ENCODE data around the gene SMNDC1.

SMNDC1 gene

GRCh38 chr10:110278562-110279406 is 25.9 kb downstream of the SMNDC1 start:
- no peaks in the 10 kb centered on the region for H3K36me3 ChIP-seq (replicated peaks)
- H3K27me3 ChIP-seq (replicated peaks): no peaks in the 10 kb centered on the region
- no peak for DNase-seq
- in situ Hi-C loops (cut with HindIII; ENCODE audit: low pct_ligation_motif_present, low sequenced_read_pairs): no loop called here
- H3K27ac ChIP-seq: no peak overlapping the region
- H3K4me3 ChIP-seq (ENCODE audit: low read depth, low read length): no peak overlapping the region
- no peak for TF ChIP-seq CTCF (IDR thresholded peaks at IDR 0.05; ENCODE audit: low read depth, low read length, missing control alignments)

- Histone ChIP-seq H3K36me3 (replicated peaks) (no peaks in the 10 kb centered on the region), H3K27me3 (replicated peaks) (no peaks in the 10 kb centered on the region), H3K4me3 (ENCODE audit: low read depth, low read length) (no peak overlapping the region), H3K27ac (no peak overlapping the region)
- DNase-seq: no peak
- no peak for TF ChIP-seq CTCF (IDR thresholded peaks at IDR 0.05; ENCODE audit: low read depth, low read length, missing control alignments)
- in situ Hi-C loops (cut with HindIII; ENCODE audit: low pct_ligation_motif_present, low sequenced_read_pairs): no loop called here
Measured at GRCh38 chr10:110277591-110277990, 27.1 kb downstream of the SMNDC1 start.

GRCh38 chr10:110276603-110277002 is 28.1 kb downstream of the SMNDC1 start:
- H3K27me3 ChIP-seq (replicated peaks): no peaks in the 10 kb centered on the region
- no peak for DNase-seq
- TF ChIP-seq CTCF (IDR thresholded peaks at IDR 0.05; ENCODE audit: low read depth, low read length, missing control alignments): no peak
- no peak overlapping the region for H3K4me3 ChIP-seq (ENCODE audit: low read depth, low read length)
- no peaks in the 10 kb centered on the region for H3K36me3 ChIP-seq (replicated peaks)
- in situ Hi-C loops (cut with HindIII; ENCODE audit: low pct_ligation_motif_present, low sequenced_read_pairs): no loop called here
- H3K27ac ChIP-seq: no peak overlapping the region

- Histone ChIP-seq H3K4me3 (ENCODE audit: low read depth, low read length) (no peak overlapping the region), H3K36me3 (replicated peaks) (no peaks in the 10 kb centered on the region), H3K27ac (no peak overlapping the region), H3K27me3 (replicated peaks) (no peaks in the 10 kb centered on the region)
- DNase-seq: no peak
- in situ Hi-C loops (cut with HindIII; ENCODE audit: low pct_ligation_motif_present, low sequenced_read_pairs): no loop called here
- TF ChIP-seq CTCF (IDR thresholded peaks at IDR 0.05; ENCODE audit: low read depth, low read length, missing control alignments): no peak
Measured at GRCh38 chr10:110275128-110275729, 29.5 kb downstream of the SMNDC1 start.

- no peak for TF ChIP-seq CTCF (IDR thresholded peaks at IDR 0.05; ENCODE audit: low read depth, low read length, missing control alignments)
- no peaks in the 10 kb centered on the region for H3K27me3 ChIP-seq (replicated peaks)
- H3K36me3 ChIP-seq (replicated peaks): no peaks in the 10 kb centered on the region
- in situ Hi-C loops (cut with HindIII; ENCODE audit: low pct_ligation_motif_present, low sequenced_read_pairs): no loop called here
- H3K27ac ChIP-seq: no peak overlapping the region
- DNase-seq: no peak
- no peak overlapping the region for H3K4me3 ChIP-seq (ENCODE audit: low read depth, low read length)
Measured at GRCh38 chr10:110274647-110275046, 30.1 kb downstream of the SMNDC1 start.

Measured in brain microvascular endothelial cell (primary cell).